ENCODE results near the gene NCAPD2.

DNA sequence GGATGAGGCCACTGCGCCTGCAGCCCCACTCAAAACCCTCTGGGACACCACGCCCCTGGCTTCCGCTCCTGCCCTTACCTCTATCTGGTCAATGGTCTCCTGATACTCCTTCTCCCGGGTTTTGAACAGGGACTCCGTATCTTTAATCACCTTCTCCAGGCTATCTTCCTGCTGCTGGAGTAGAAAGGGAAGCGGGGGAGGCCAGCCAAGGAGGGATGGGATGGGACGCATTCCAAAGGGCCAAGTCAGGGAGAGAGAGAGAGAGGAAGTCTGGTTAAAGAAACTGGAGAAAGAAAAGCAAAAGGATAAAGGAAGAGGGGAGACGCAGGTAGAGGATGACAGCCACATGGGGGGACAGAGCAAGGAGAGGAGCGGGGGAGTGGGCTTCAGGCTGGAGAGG lies 54.1 kb downstream of the NCAPD2 start:
- TF ChIP-seq, protein P1, sequence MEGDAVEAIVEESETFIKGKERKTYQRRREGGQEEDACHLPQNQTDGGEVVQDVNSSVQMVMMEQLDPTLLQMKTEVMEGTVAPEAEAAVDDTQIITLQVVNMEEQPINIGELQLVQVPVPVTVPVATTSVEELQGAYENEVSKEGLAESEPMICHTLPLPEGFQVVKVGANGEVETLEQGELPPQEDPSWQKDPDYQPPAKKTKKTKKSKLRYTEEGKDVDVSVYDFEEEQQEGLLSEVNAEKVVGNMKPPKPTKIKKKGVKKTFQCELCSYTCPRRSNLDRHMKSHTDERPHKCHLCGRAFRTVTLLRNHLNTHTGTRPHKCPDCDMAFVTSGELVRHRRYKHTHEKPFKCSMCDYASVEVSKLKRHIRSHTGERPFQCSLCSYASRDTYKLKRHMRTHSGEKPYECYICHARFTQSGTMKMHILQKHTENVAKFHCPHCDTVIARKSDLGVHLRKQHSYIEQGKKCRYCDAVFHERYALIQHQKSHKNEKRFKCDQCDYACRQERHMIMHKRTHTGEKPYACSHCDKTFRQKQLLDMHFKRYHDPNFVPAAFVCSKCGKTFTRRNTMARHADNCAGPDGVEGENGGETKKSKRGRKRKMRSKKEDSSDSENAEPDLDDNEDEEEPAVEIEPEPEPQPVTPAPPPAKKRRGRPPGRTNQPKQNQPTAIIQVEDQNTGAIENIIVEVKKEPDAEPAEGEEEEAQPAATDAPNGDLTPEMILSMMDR (IDR thresholded peaks at IDR 0.05; ENCODE audit: low read length), result no peak
- no peak for TF ChIP-seq EZH2 (optimal IDR thresholded peaks at IDR 0.05; ENCODE audit: low read depth, low read length)

Data from MM.1S (cell line).